ENCODE measurements around the gene TAF1C. TPM values are rescaled to one million over a fixed set of nuclear protein-coding genes. Genes with fewer than 3 reads are reported as not detected.

Gene TAF1C
- total RNA-seq, 4 donors from 2014 or later = 36.7 to 210 (median 76.3) TPM

DNA sequence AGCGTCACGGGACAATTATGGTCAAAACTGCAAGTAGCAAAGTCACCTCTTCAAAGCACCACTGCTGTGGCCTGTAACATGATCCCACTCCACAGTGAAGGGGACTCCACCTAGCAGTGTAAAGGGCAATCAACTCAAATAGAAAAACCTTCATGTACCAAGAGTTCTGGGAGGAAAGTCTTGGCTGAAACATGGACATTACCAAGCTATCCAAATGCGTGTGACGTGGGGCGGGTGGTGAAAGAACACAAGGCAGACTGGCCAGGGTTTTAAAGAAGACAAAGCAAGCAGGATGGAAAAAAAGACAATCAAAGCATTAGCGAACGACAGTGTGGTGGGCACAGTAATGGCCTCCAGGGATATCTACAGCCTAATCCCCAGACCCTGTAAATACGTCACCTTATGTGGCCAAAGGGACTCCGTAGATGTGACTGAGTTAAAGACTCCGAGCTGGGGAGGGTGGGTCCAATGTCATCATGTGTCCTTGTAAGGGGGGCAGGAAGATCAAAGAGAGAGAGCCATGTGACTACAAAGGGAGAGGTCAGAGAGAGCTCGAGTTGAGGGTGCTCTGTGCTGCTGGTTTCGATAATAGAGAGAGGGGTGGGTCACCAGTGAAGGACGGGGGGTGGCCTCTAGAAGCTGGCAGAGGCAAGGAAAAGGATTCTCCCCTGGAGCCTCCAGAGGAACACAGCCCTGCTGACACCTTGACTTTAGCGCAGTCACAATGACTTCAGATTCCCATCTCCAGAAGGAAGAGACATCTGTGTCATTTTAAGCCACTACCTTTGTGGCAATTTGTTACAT lies 47.8 kb downstream of the TAF1C start:
- Histone ChIP-seq H3K4me1 (no peaks in the 10 kb centered on the region), H3K27ac (no peak overlapping the region), H3K4me3 (no peak overlapping the region), H3K9me3 (no peaks in the 10 kb centered on the region), H3K27me3 (no peaks in the 10 kb centered on the region), H3K36me3 (no peaks in the 10 kb centered on the region)
- TF ChIP-seq POLR2A (IDR thresholded peaks at IDR 0.05) (no peak), CTCF (IDR thresholded peaks at IDR 0.05) (no peak)
- DNase-seq = no peak
- intact Hi-C loops (cut with DNase I; ENCODE audit: low total_unique reads) = no loop called here

GRCh38 chr16:84138500-84138823 lies 48.4 kb downstream of the TAF1C start:
- TF ChIP-seq CTCF (IDR thresholded peaks at IDR 0.05) (no peak), POLR2A (IDR thresholded peaks at IDR 0.05) (no peak)
- Histone ChIP-seq H3K27me3 (no peaks in the 10 kb centered on the region), H3K4me3 (no peak overlapping the region), H3K27ac (no peak overlapping the region), H3K36me3 (no peaks in the 10 kb centered on the region), H3K9me3 (no peaks in the 10 kb centered on the region), H3K4me1 (no peaks in the 10 kb centered on the region)
- no peak for DNase-seq
- intact Hi-C loops (cut with DNase I; ENCODE audit: low total_unique reads) = no loop called here

GRCh38 chr16:84137769-84138357 lies 49.0 kb downstream of the TAF1C start:
- intact Hi-C loops (cut with DNase I; ENCODE audit: low total_unique reads) = no loop called here
- no peaks in the 10 kb centered on the region for H3K9me3 ChIP-seq
- no peaks in the 10 kb centered on the region for H3K36me3 ChIP-seq
- no peaks in the 10 kb centered on the region for H3K4me1 ChIP-seq
- H3K4me3 ChIP-seq = no peak overlapping the region
- no peak overlapping the region for H3K27ac ChIP-seq
- no peaks in the 10 kb centered on the region for H3K27me3 ChIP-seq
- DNase-seq = no peak
- TF ChIP-seq CTCF (IDR thresholded peaks at IDR 0.05) (no peak), POLR2A (IDR thresholded peaks at IDR 0.05) (no peak)

- H3K27ac ChIP-seq = no peak overlapping the region
- no peak for TF ChIP-seq POLR2A (IDR thresholded peaks at IDR 0.05)
- no peak for TF ChIP-seq CTCF (IDR thresholded peaks at IDR 0.05)
- no peaks in the 10 kb centered on the region for H3K9me3 ChIP-seq
- no peak for DNase-seq
- no peaks in the 10 kb centered on the region for H3K27me3 ChIP-seq
- no peaks in the 10 kb centered on the region for H3K4me1 ChIP-seq
- no peaks in the 10 kb centered on the region for H3K36me3 ChIP-seq
- intact Hi-C loops (cut with DNase I; ENCODE audit: low total_unique reads) = no loop called here
- no peak overlapping the region for H3K4me3 ChIP-seq
These were observed 49.6 kb downstream of the TAF1C start for GRCh38 chr16:84137287-84137686.

GRCh38 chr16:84136331-84137125 lies 50.3 kb downstream of the TAF1C start:
- Histone ChIP-seq H3K4me3 (no peak overlapping the region), H3K36me3 (no peaks in the 10 kb centered on the region), H3K27ac (no peak overlapping the region), H3K4me1 (no peaks in the 10 kb centered on the region), H3K9me3 (no peaks in the 10 kb centered on the region), H3K27me3 (no peaks in the 10 kb centered on the region)
- TF ChIP-seq CTCF (IDR thresholded peaks at IDR 0.05) = no peak
- TF ChIP-seq POLR2A (IDR thresholded peaks at IDR 0.05) = no peak
- intact Hi-C loops (cut with DNase I; ENCODE audit: low total_unique reads) = no loop called here
- DNase-seq = no peak

Measured in uterus (tissue), 4 donors.